K562 (cell line): ENCODE data around the gene TXNRD3. TPM values are rescaled to one million over a fixed set of nuclear protein-coding genes. Genes with fewer than 3 reads are reported as not detected.

Source experiments
- ATAC-seq: fragments of 200-7000 bp; cut with Tn5 transposase; 3 replicates; pipeline ENCODE4 v1.9.1; 2020; ENCODE audit warnings: moderate library complexity
- BruUV-seq: library from RNA; stranded (reverse); fragments of 400-500 nt; replicated peaks from 2 replicates; lab custom pipeline; 2021; lab: Mats Ljungman, UMichigan
- CTCF ChIA-PET: fragments of 300-600 bp; formaldehyde crosslinking; extraction: SDS; loops from one replicate; lab custom pipeline; 2021; ENCODE audit warnings: low intra/inter-chr PET ratio; lab: Yijun Ruan, JAX
- POLR2A ChIA-PET: fragments of 300-600, 350-650 bp; sonication (Branson Sonifier 250); formaldehyde crosslinking; extraction: SDS; loops from one replicate; lab custom pipeline; 2021; ENCODE audit warnings: antibody characterized with exemption, inconsistent platforms; lab: Yijun Ruan, JAX
- DNase-seq, 4 experiments: peaks; one replicate each; pipeline versions ENCODE4 v3.0.0 to v3.0.0-alpha.2; 2011 to 2018; ENCODE audit warnings: low spot score in 3 of 4, mixed read lengths in 3 of 4; ENCODE audit errors: extremely low read depth in 1 of 4
- FAIRE-seq: peaks from 2 replicates; lab custom pipeline; 2011; peaks lifted over from hg19 to GRCh38; lab: Jason Lieb, UNC
- H2AFZ ChIP-seq: 2 replicates; pipeline ENCODE4 v1.6.0; 2011; ENCODE audit warnings: low read depth, low read length, control low read depth, inconsistent platforms
- H3K27ac ChIP-seq: fragments of 200-600 bp; 3 replicates; pipeline ENCODE4 v1.8.0; 2011; ENCODE audit warnings: low read depth, mild to moderate bottlenecking, control low read depth, inconsistent platforms, low read length, moderate library complexity, mixed read lengths; ENCODE audit errors: extremely low read depth
- H3K27me3 ChIP-seq, 2 experiments: fragments of 300-600 bp in 1 of 2; 2 replicates in 1 of 2; 3 replicates in 1 of 2; pipeline versions ENCODE4 v1.6.0 to v1.8.0; 2011; ENCODE audit warnings: inconsistent platforms in 2 of 2, low read length in 2 of 2, mild to moderate bottlenecking in 1 of 2, mixed read lengths in 1 of 2, moderate library complexity in 1 of 2; ENCODE audit not compliant: control insufficient read depth in 2 of 2, insufficient read depth in 2 of 2
- H3K36me3 ChIP-seq: fragments of 300-600 bp; 3 replicates; pipeline ENCODE4 v1.8.0; 2011; ENCODE audit warnings: mild to moderate bottlenecking, low read length, inconsistent platforms; ENCODE audit not compliant: control insufficient read depth, insufficient read depth
- H3K4me1 ChIP-seq, 2 experiments: fragments of 200-600 bp in 1 of 2; replicated peaks in 1 of 2; 2 replicates in 1 of 2; 3 replicates in 1 of 2; pipeline versions ENCODE4 v1.5.1 to v1.8.0; 2011; ENCODE audit warnings: inconsistent platforms in 2 of 2, low read length in 2 of 2, mild to moderate bottlenecking in 1 of 2, mixed read lengths in 1 of 2, moderate library complexity in 1 of 2; ENCODE audit not compliant: control insufficient read depth in 2 of 2, insufficient read depth in 2 of 2
- H3K4me2 ChIP-seq: 2 replicates; pipeline ENCODE4 v1.6.1; 2011; ENCODE audit warnings: low read length, control low read depth, inconsistent platforms, mixed read lengths; ENCODE audit not compliant: insufficient read depth
- H3K4me3 ChIP-seq: fragments of 200-600 bp; sonication (generic), shearing (Covaris generic); 2 replicates; pipeline ENCODE4 v1.5.1; 2016; ENCODE audit warnings: control low read depth, inconsistent platforms
- H3K79me2 ChIP-seq: fragments of 200-600 bp; 3 replicates; pipeline ENCODE4 v1.8.0; 2011; ENCODE audit warnings: low read length, inconsistent platforms; ENCODE audit not compliant: control insufficient read depth, insufficient read depth
- H3K9ac ChIP-seq, 2 experiments: 2 replicates each; pipeline versions ENCODE4 v1.6.0 to v1.6.1; 2011; ENCODE audit warnings: low read depth in 2 of 2, low read length in 2 of 2, control low read depth in 1 of 2, inconsistent platforms in 1 of 2, mild to moderate bottlenecking in 1 of 2, mixed read lengths in 1 of 2; ENCODE audit not compliant: insufficient read depth in 1 of 2
- H3K9me1 ChIP-seq: one replicate; pipeline ENCODE4 v1.6.0; 2011; ENCODE audit warnings: inconsistent platforms, mild to moderate bottlenecking, low read length, moderate library complexity; ENCODE audit not compliant: control insufficient read depth, insufficient read depth
- H3K9me3 ChIP-seq: replicated peaks from 2 replicates; pipeline ENCODE4 v1.5.1; 2011; ENCODE audit warnings: low read depth, low read length, inconsistent platforms; ENCODE audit not compliant: control insufficient read depth, insufficient read depth
- H4K20me1 ChIP-seq: replicated peaks from 2 replicates; pipeline ENCODE4 v1.6.1; 2011; ENCODE audit warnings: low read length, inconsistent platforms, mixed read lengths; ENCODE audit not compliant: control insufficient read depth, insufficient read depth
- CTBP1 ChIP-seq: fragments of 450-650 bp; IDR thresholded peaks from 2 replicates; pipeline ENCODE4 v1.6.1; 2016; ENCODE audit warnings: borderline replicate concordance
- EGR1 ChIP-seq: fragments of 450-650 bp; conservative IDR thresholded peaks from 2 replicates; pipeline ENCODE4 v1.6.1; 2017; ENCODE audit warnings: mild to moderate bottlenecking
- ETS1 ChIP-seq: conservative IDR thresholded peaks from 2 replicates; pipeline ENCODE4 v1.6.1; 2011; ENCODE audit warnings: low read depth, mild to moderate bottlenecking, low read length; ENCODE audit not compliant: control insufficient read depth
- FOXP4 ChIP-seq: sonication (generic); formaldehyde crosslinking; IDR thresholded peaks from 2 replicates; pipeline ENCODE4 v1.8.0; 2022; ENCODE audit warnings: mild to moderate bottlenecking, missing genetic modification reagents, borderline replicate concordance
- KDM2B ChIP-seq: fragments of 250-450 bp; sonication (Bioruptor Pico); IDR thresholded peaks from 2 replicates; pipeline ENCODE4 v1.8.0; 2021; ENCODE audit warnings: mild to moderate bottlenecking, moderate library complexity
- KLF6 ChIP-seq: fragments of 250-450 bp; sonication (Bioruptor Pico); IDR thresholded peaks from 2 replicates; pipeline ENCODE4 v1.4.0; 2020; ENCODE audit warnings: mild to moderate bottlenecking, moderate library complexity, borderline replicate concordance
- MCM3 ChIP-seq: fragments of 450-650 bp; IDR thresholded peaks from 2 replicates; pipeline ENCODE4 v1.6.1; 2016
- NCOA2 ChIP-seq, 2 experiments: fragments of 450-650 bp; IDR thresholded peaks; 2 replicates each; pipeline ENCODE4 v1.6.1; 2018; ENCODE audit warnings: mild to moderate bottlenecking in 2 of 2, moderate library complexity in 1 of 2; ENCODE audit not compliant: partially characterized antibody in 2 of 2
- NCOA4 ChIP-seq: fragments of 450-650 bp; IDR thresholded peaks from 2 replicates; pipeline ENCODE4 v1.6.1; 2018; ENCODE audit warnings: mild to moderate bottlenecking; ENCODE audit not compliant: partially characterized antibody
- SIN3A ChIP-seq, 2 experiments: fragments of 150-350 bp in 1 of 2; IDR thresholded peaks; 2 replicates each; pipeline ENCODE4 v1.6.1; 2011 to 2016; ENCODE audit warnings: borderline replicate concordance in 2 of 2, low read depth in 2 of 2, low read length in 2 of 2, mild to moderate bottlenecking in 2 of 2, moderate library complexity in 2 of 2; ENCODE audit not compliant: control insufficient read depth in 1 of 2
- ZBTB34 ChIP-seq: fragments of 250-450 bp; sonication (Bioruptor Pico); IDR thresholded peaks from 2 replicates; pipeline ENCODE4 v1.8.0; 2021; ENCODE audit warnings: mild to moderate bottlenecking, moderate library complexity
- ZNF12 ChIP-seq: sonication (generic); formaldehyde crosslinking; IDR thresholded peaks from 2 replicates; pipeline ENCODE4 v1.4.0; 2020; ENCODE audit warnings: mild to moderate bottlenecking, missing genetic modification reagents
- ZNF511 ChIP-seq: sonication (generic); formaldehyde crosslinking; IDR thresholded peaks from 2 replicates; pipeline ENCODE4 v1.8.0; 2022; ENCODE audit warnings: mild to moderate bottlenecking, missing genetic modification reagents
- ZNF584 ChIP-seq: fragments of 200-800 bp; sonication (Bioruptor generic); IDR thresholded peaks from 2 replicates; pipeline ENCODE4 v1.6.1; 2016; ENCODE audit warnings: low read depth, mild to moderate bottlenecking, missing genetic modification characterization, missing compliant biosample characterization
- WGBS: fragments of 100-300 bp; shearing (Covaris generic); methylation state at CpG from one replicate; pipeline ENCODE4 v1.1.6; 2016; ENCODE audit warnings: low coverage, mixed read lengths; ENCODE audit not compliant: insufficient coverage; ENCODE audit errors: missing lambda C conversion rate; 5-methylcytosine and 5-hydroxymethylcytosine counted together
- in situ Hi-C: fragments of 300-500 bp; cut with MboI; formaldehyde crosslinking; loops from 4 replicates; pipeline ENCODE4 v1.15.0; 2018; ENCODE audit warnings: inconsistent platforms, mixed read lengths
- intact Hi-C: fragments of 100-400 bp; cut with micrococcal nuclease; formaldehyde crosslinking; loops from 2 replicates; pipeline ENCODE4 v1.14.2; 2022
- polyA plus RNA-seq, 8 experiments: library from polyadenylated mRNA; depleted of rRNA in 4 of 8; stranded (reverse) in 5 of 8; unstranded in 3 of 8; fragments of >200 nt; fragmentation: Nextera tagmentation in 2 of 8; fragmentation: Illumina TruSeq in 1 of 8; extraction: Ambion mirVana in 2 of 8; extraction: Trizol in 1 of 8; gene quantifications; 2 replicates each; pipeline versions ENCODE4 v1.2.1 to v1.2.3, GENCODE V29; 2011 to 2014; ENCODE audit warnings: inconsistent platforms in 1 of 8, missing spikeins in 1 of 8
- total RNA-seq, 7 experiments: library from RNA; depleted of rRNA in 6 of 7; stranded (reverse); fragments of >200 nt in 6 of 7; fragmentation: Illumina TruSeq in 2 of 7; extraction: Trizol in 2 of 7; gene quantifications; 2 replicates each; pipeline versions ENCODE4 v1.2.1 to v1.2.3, GENCODE V29; 2011 to 2021; ENCODE audit warnings: low replicate concordance in 1 of 7

The TXNRD3 gene
- total and polyA plus RNA-seq, 9 of the 15 experiments (the other 6 are each of a cell fraction or from before 2014, with no cell fraction given), result 0.96 to 2.3 (median 1.7) TPM

GRCh38 chr3:126703512-126704493, 48.9 kb upstream of the TXNRD3 start, which contains the start of gene CHCHD6:
TSS of gene CHCHD6 (plus strand) at chr3:126704240. CDS start at chr3:126704313, 73 bp downstream.
- intact Hi-C loops, result no loop called here
- CTCF ChIA-PET, result interaction anchor here (0.7 kb wide), 1 partner anchor 793 kb away, joined by 4 read pairs; no protein-coding TSS in a partner anchor
- Histone ChIP-seq H3K27ac (no peak within 1 kb of the TSS; the same call in 2 of the 3 replicates), H3K4me1 (peaks cover 6 to 16% of the 10 kb centered on the region in 2 experiments; a peak in 4 of 5 replicates), H3K9me3 (no peaks in the 10 kb centered on the region), H3K27me3 (no peaks in the 10 kb centered on the region), H3K36me3 (no peaks in the 10 kb centered on the region), H3K79me2 (peaks cover 11% of the 10 kb centered on the region; the same call in 2 of the 3 replicates), H3K4me2 (peak within 1 kb of the TSS; percentile 82), H4K20me1 (no peaks in the 10 kb centered on the region), H3K4me3 (peak within 1 kb of the TSS; percentile 71), H2AFZ (peak within 1 kb of the TSS; percentile 99), H3K9ac (peak within 1 kb of the TSS; percentile 59 to 90; a peak in 3 of 4 replicates), H3K9me1 (no peaks in the 10 kb centered on the region)
- peak; percentile 99 for ATAC-seq
- peak; percentile 94 to 99 (median 98) for DNase-seq
- POLR2A ChIA-PET, result interaction anchor here (1.2 kb wide), 1 partner anchor 11 kb away, joined by 5 read pairs; no protein-coding TSS in a partner anchor
- in situ Hi-C loops, result no loop called here
- peak; percentile 92 for FAIRE-seq
- 7% methylated on average over 42 of the region's 69 CpGs for WGBS
- BruUV-seq, result no TSS peak
- no peak for TF ChIP-seq FOXP4
- TF ChIP-seq CTBP1, result peak; percentile 65; the same call in 1 of the 2 replicates
- TF ChIP-seq ETS1, result peak; percentile 81
- no peak for TF ChIP-seq NCOA2 (IDR thresholded peaks at IDR 0.05; ENCODE audit: partially characterized antibody in 2 of 2)
- TF ChIP-seq EGR1, result peak; percentile 40
- TF ChIP-seq KLF6 (CRISPR knock-in tag), result no peak
- no peak for TF ChIP-seq MCM3
- no peak for TF ChIP-seq ZBTB34
- no peak for TF ChIP-seq KDM2B (CRISPR knock-in tag)
- TF ChIP-seq SIN3A (IDR thresholded peaks at IDR 0.05; ENCODE audit: borderline replicate concordance in 2 of 2, control insufficient read depth in 1 of 2, low read depth in 2 of 2, low read length in 2 of 2), result peak; percentile 47 to 60; a peak in 3 of 4 replicates
- no peak for TF ChIP-seq ZNF511 (CRISPR knock-in tag)
- TF ChIP-seq ZNF584 (CRISPR knock-in tag), result no peak
- no peak for TF ChIP-seq NCOA4
- no peak for TF ChIP-seq ZNF12 (CRISPR knock-in tag)
